ENCODE data around the gene SMPD2. TPM values are rescaled to one million over a fixed set of nuclear protein-coding genes. Genes with fewer than 3 reads are reported as not detected.

SMPD2 gene
- total RNA-seq (6.9 and 8.5 TPM in 2 replicates), polyA plus RNA-seq (10.0 and 11.5 TPM in 2 replicates), polyA minus RNA-seq (12.1 and 16.6 TPM in 2 replicates), Bru-seq, nascent RNA (percentile 48 among the genes with signal in this experiment), BruChase-seq, experiment 1, labeled RNA remaining after a 6-hour chase (percentile 43 among the genes with signal in this experiment), BruChase-seq, experiment 2, labeled RNA remaining after a 2-hour chase (percentile 46 among the genes with signal in this experiment)
- 8.4 and 8.8 TPM in 2 replicates for polyA plus RNA-seq (2011; cell fraction: cytosol; rRNA removed)
- polyA plus RNA-seq (2011; cell fraction: nucleus; rRNA removed) = 18.3 and 25.6 TPM in 2 replicates
- polyA plus RNA-seq (2012) = 5.1 and 6.7 TPM in 2 replicates
- 8.6 TPM for polyA minus RNA-seq (2011; cell fraction: cytosol; rRNA and poly(A)+ RNA removed)
- 14.5 and 22.2 TPM in 2 replicates for polyA minus RNA-seq (2011; cell fraction: nucleus; rRNA and poly(A)+ RNA removed)
- long read RNA-seq, transcript SMPD2-201 (10 exons, 1,645 nt) = major isoform, 15 of 20 reads
- long read RNA-seq, partial matches to known transcripts = 1 of 20 reads
- long read RNA-seq, other reads (novel, unspliced or antisense) = 4 of 20 reads

- Histone ChIP-seq H3K36me3 (ENCODE audit: control insufficient read depth in 2 of 2, extremely low read depth in 1 of 2, insufficient read depth in 2 of 2, low read length in 2 of 2) (peaks cover 0 to 14% of the 10 kb centered on the region in 2 experiments), H3K27me3 (ENCODE audit: control insufficient read depth in 2 of 2, insufficient read depth in 2 of 2, low read length in 2 of 2) (no peaks in the 10 kb centered on the region), H3K4me1 (ENCODE audit: control insufficient read depth, extremely low read depth, insufficient read depth, low read length) (peaks cover 3% of the 10 kb centered on the region), H3K27ac (ENCODE audit: insufficient read depth, low read depth, low read length) (peak within 1 kb of the TSS; percentile 59), H3K4me2 (ENCODE audit: insufficient read depth, low read length) (peak within 1 kb of the TSS; percentile 68), H3K4me3 (replicated peaks in 1 of 3; ENCODE audit: insufficient read depth in 1 of 3, low read depth in 1 of 3, low read length in 3 of 3) (peak within 1 kb of the TSS; percentile 62 to 73 (median 66)), H2AFZ (ENCODE audit: low read depth, low read length) (peak within 1 kb of the TSS; percentile 90), H3K9ac (replicated peaks; ENCODE audit: extremely low read depth, insufficient read depth, low read length) (peak within 1 kb of the TSS; percentile 52), H3K79me2 (ENCODE audit: control insufficient read depth, insufficient read depth, low read length) (no peaks in the 10 kb centered on the region), H3K9me3 (replicated peaks; ENCODE audit: control insufficient read depth, insufficient read depth, low read length) (no peaks in the 10 kb centered on the region), H3K9me1 (replicated peaks; ENCODE audit: control insufficient read depth, extremely low read depth, insufficient read depth, low read length) (no peaks in the 10 kb centered on the region), H4K20me1 (replicated peaks; ENCODE audit: control insufficient read depth, extremely low read depth, insufficient read depth, low read length) (no peaks in the 10 kb centered on the region)
- DNase-seq (ENCODE audit: low read depth, low spot score) = peak; percentile 86
- CTCF ChIA-PET = interaction anchor here (0.5 to 4.3 kb wide), 11 partner anchors 10 to 624 kb away, joined by 3 to 20 read pairs (median 5); partner anchors contain the start of genes CD164 and MICAL1
- peak; percentile 94 for FAIRE-seq
- TF ChIP-seq MYC (IDR thresholded peaks at IDR 0.05; ENCODE audit: low read depth, low read length) = no peak
- TF ChIP-seq GATA2 (IDR thresholded peaks at IDR 0.05; ENCODE audit: insufficient read depth, insufficient read length, low read depth, low read length) = no peak
- TF ChIP-seq CTCF (IDR thresholded peaks at IDR 0.05; ENCODE audit: extremely low read depth in 1 of 2, insufficient read depth in 1 of 2, low read depth in 1 of 2, low read length in 2 of 2) = peak in 1 of 2 donors; percentile 41
- TF ChIP-seq FOS (IDR thresholded peaks at IDR 0.05; ENCODE audit: borderline replicate concordance, insufficient read depth, low read length) = no peak
- peak; percentile 51 for TF ChIP-seq POLR2AphosphoS5 (IDR thresholded peaks at IDR 0.05; ENCODE audit: insufficient read depth, low read depth, low read length)
- TF ChIP-seq MAX (IDR thresholded peaks at IDR 0.05; ENCODE audit: insufficient read depth, insufficient read length) = peak; percentile 39
- TF ChIP-seq EZH2 (IDR thresholded peaks at IDR 0.05; ENCODE audit: borderline replicate concordance, low read depth, low read length, severe bottlenecking) = no peak
- TF ChIP-seq POLR2A (IDR thresholded peaks at IDR 0.05; ENCODE audit: low read depth, low read length) = no peak
- no peak for TF ChIP-seq JUN (IDR thresholded peaks at IDR 0.05; ENCODE audit: borderline replicate concordance, insufficient read depth, insufficient read length, low read depth)
- intact Hi-C loops (cut with micrococcal nuclease) = loop anchor here (1.0 to 5.0 kb wide), 5 partner anchors 15 to 346 kb away; partner anchors contain the start of genes CD164, CEP57L1, MICAL1 and SESN1
- dilution Hi-C loops (cut with MboI; ENCODE audit: extremely low pct_ligation_motif_present, low sequenced_read_pairs) = no loop called here
- POLR2A ChIA-PET = no interaction called here
- no TSS peak for BruUV-seq (replicated peaks)
Observed at GRCh38 chr6:109440331-109441068, at the start of gene SMPD2, which contains the start of gene PPIL6. SMPD2 (plus strand) TSS chr6:109440724; CDS start chr6:109441122, 398 bp downstream. PPIL6 (minus strand) TSS chr6:109440628; CDS start chr6:109440590, 38 bp downstream.

All from endothelial cell of umbilical vein (primary cell).